ENCODE measurements around the gene RETNLB.
A peak's percentile ranks its signal among the peaks of the same experiment; 100 is the strongest.

RETNLB gene, protein sequence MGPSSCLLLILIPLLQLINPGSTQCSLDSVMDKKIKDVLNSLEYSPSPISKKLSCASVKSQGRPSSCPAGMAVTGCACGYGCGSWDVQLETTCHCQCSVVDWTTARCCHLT

DNA sequence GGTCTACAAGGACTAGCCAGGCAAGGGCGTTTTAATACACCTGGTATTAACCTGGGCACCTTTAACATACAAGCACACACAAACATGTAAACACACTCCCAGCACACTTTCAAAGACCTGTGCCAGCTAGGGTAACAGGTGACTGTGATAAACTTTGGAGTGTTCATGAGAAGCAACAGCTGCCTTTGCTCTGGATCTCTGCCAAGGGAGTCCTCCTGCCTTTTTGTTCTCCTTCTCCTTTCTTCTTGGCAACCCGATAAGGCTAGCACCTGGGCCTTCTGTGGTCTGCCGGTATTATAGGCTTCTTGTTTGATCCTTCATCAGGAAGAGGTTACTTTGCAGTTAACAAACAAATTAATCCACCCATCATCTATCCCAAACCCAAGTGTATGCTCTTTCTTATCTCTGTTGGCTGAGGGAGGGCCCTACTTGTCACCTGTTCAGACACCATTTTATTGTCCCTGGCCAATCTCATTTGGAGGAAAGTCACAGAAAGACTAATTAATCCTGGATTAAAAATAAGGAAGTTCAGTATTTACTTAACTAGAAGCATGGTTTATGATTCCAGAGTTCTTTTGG, at the start of gene RETNLB:
Gene RETNLB (minus strand): TSS at position 7 of the 579 bp plus-strand sequence. CDS start 225 bp downstream, outside the sequence.
- Mint-ChIP-seq H3K4me3 (no peak within 1 kb of the TSS), H3K4me1 (no peaks in the 10 kb centered on the region), H3K9me3 (no peaks in the 10 kb centered on the region), H3K36me3 (no peaks in the 10 kb centered on the region), H3K27ac (peak within 1 kb of the TSS; percentile 0)
- ATAC-seq (no peak), DNase-seq (ENCODE audit: low spot score in 2 of 2) (no peak)

DNA sequence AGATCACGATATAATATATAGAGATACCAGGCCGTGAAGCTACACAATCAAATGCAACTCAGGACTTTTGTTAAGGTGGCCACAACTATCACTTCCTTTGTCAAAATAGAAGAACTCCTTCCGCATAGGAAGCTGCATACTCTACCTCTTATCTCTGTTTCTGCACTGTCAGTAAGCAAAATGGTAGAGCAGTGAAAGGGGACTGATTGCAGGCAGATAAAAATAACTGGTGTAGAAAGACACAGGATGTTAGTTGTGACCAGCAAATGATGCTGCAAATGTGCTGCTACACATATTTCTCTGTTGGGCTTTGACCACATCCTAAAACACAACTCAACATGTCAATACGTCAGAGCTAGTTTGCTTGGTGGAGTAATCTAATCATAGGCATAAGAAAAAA, 49.1 kb upstream of the RETNLB start:
- peak overlapping the region; percentile 62 for H3K27ac Mint-ChIP-seq
- H3K4me1 Mint-ChIP-seq: peaks cover 20% of the 10 kb centered on the region
- peaks cover 10% of the 10 kb centered on the region for H3K9me3 Mint-ChIP-seq
- DNase-seq (ENCODE audit: low spot score in 2 of 2) (no peak), ATAC-seq (peak; percentile 99)
- H3K4me3 Mint-ChIP-seq: peak overlapping the region; percentile 38
- H3K36me3 Mint-ChIP-seq: no peaks in the 10 kb centered on the region

DNA sequence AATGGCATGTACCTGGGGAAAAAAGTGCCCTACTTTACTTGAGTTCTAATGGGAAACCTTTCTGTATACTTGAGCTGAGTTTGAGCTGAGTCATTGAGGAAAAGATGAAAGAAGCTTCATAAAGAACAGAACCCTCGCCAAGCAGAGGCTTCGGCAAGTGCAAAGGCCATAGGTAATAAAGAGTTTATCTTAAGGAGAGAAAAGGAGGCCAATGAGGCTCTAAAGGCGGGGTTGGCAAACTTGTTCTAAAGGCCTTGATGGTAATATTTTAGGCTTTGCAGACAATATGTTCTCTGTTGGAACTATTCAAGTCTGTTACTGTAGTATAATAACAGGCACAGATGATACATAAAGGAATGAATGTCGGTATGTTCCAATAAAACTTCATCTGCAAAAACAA, 47.8 kb upstream of the RETNLB start:
- Mint-ChIP-seq H3K27ac (peak overlapping the region; percentile 62), H3K4me1 (peaks cover 20% of the 10 kb centered on the region), H3K36me3 (no peaks in the 10 kb centered on the region), H3K4me3 (no peak overlapping the region), H3K9me3 (peaks cover 10% of the 10 kb centered on the region)
- DNase-seq (ENCODE audit: low spot score in 2 of 2): no peak
- ATAC-seq: no peak

DNA sequence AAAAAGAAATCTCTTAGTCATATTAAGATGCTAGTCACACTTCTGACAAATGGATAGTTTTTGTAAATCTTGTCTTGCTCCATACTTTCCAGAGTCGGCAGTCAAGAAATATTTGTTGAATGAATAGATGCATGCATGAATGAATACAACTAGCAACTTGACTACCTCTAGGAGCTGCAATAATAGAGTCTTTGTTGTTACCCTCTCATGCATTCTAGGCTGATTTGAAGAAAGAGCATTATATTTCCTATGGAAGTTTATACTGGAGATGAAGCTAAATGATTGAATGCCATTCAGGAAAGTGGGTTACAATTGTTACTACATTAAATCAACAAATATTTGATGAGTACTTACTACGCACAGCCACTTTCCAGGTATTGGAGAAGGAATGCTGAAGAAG, 47.2 kb upstream of the RETNLB start:
- no peak for ATAC-seq
- no peak for DNase-seq (ENCODE audit: low spot score in 2 of 2)
- Mint-ChIP-seq H3K36me3 (no peaks in the 10 kb centered on the region), H3K9me3 (peaks cover 10% of the 10 kb centered on the region), H3K4me1 (peaks cover 20% of the 10 kb centered on the region), H3K27ac (peak overlapping the region; percentile 62), H3K4me3 (no peak overlapping the region)

DNA sequence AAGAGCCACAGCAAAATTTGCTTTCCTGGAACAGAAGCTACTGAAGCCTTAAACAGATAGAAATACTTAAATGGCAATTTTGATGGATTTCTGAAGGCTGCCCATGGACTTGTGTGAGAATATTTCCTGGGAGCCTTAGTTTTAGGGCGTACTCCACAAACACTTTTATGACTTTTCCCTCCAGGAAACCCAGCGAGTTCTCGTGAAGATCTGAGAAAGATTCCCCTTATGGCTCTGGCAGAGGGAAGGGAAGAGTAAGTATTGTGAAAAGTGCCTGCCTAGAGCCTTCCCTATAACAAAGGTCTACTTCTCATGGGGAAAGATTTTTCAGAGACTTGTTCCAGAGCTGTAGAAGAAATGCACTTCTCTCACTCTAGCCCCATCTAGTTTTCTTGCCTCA, 34.3 kb upstream of the RETNLB start:
- no peak for DNase-seq (ENCODE audit: low spot score in 2 of 2)
- ATAC-seq: no peak
- Mint-ChIP-seq H3K4me3 (no peak overlapping the region), H3K9me3 (peaks cover 2% of the 10 kb centered on the region), H3K27ac (no peak overlapping the region), H3K4me1 (no peaks in the 10 kb centered on the region), H3K36me3 (no peaks in the 10 kb centered on the region)

DNA sequence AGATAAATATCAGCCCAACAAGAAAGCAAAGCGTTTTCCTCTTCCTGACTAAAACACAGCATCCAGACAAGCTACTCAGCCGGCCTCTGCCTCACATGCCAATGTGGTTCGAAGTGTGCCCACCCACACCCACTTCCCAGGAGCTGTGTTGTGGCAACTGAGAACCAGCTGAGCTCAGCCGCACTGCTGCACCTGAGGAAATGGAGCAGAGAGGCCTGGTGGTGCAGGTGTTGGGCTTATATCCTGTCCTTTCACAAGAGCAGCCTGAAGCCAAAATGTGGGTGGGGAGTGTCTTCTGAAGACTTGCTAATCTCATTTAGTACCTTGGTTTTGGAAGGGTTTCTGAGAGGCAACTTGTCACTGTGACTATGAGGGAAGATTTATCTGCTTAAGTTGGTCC, 23.0 kb upstream of the RETNLB start:
- ATAC-seq (peak; percentile 65), DNase-seq (ENCODE audit: low spot score in 2 of 2) (no peak)
- no peak overlapping the region for H3K27ac Mint-ChIP-seq
- no peak overlapping the region for H3K4me3 Mint-ChIP-seq
- peaks cover 13% of the 10 kb centered on the region for H3K4me1 Mint-ChIP-seq
- H3K9me3 Mint-ChIP-seq: no peaks in the 10 kb centered on the region
- no peaks in the 10 kb centered on the region for H3K36me3 Mint-ChIP-seq

DNA sequence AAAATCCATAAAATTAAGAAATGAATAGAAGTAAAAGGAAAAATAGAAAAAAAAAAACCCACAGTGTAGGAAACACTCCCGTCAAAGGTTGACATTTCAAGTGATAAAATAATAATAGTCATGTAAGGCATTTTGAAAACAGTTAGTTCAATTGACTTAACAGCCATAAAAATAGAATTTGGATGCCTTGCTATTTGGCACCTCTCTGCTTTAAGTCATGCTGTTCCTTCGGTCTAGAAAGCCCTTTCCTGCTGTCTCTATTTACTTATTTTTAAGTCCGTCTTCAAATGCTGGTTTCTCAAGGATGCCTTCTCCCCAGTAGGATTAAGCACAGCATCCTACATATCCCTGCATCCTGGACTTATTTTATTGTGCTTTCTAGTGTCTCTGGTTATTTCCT, 22.3 kb upstream of the RETNLB start:
- H3K9me3 Mint-ChIP-seq: no peaks in the 10 kb centered on the region
- H3K4me3 Mint-ChIP-seq: no peak overlapping the region
- no peak for DNase-seq (ENCODE audit: low spot score in 2 of 2)
- peaks cover 13% of the 10 kb centered on the region for H3K4me1 Mint-ChIP-seq
- H3K36me3 Mint-ChIP-seq: no peaks in the 10 kb centered on the region
- H3K27ac Mint-ChIP-seq: no peak overlapping the region
- no peak for ATAC-seq

DNA sequence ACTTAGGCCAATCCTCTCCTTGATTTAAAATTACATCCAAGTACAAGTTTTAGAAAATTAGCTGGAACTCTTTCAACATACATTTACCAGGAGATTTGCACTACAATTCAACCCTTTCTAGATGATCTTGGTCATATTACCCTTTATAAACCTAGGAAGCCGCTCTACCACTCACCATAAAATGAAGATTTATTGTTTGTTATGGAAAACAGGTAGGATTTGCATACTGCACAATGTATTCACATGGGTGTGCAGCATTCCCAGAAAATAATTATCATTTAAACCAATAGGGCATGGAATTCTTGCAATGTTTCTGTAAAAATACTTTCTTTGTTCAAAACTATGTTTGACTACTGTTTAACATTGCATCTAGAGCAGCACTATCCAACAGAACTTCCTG, 18.4 kb upstream of the RETNLB start:
- H3K27ac Mint-ChIP-seq: no peak overlapping the region
- no peak for ATAC-seq

DNA sequence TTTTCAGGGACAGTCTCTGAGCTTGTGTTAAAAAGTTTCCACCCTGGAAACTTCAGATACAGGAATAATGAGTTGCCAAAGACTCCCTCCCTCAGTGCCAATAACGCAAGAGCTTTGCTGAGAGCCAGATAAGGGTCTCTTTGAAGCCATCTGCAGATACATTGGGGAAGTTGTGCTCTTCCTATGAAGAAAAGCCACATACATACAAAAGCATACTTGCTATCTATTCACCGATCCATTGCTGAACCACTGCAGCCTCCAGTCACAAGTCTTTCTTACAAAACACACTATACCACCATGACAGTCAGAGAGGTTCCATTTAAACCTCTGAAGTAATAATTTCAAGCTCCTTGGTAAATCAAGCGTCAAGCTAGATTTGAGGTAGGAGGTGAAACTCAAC, 10.0 kb upstream of the RETNLB start:
- Mint-ChIP-seq H3K9me3 (no peaks in the 10 kb centered on the region), H3K4me1 (no peaks in the 10 kb centered on the region), H3K36me3 (no peaks in the 10 kb centered on the region), H3K27ac (no peak overlapping the region), H3K4me3 (no peak overlapping the region)
- no peak for ATAC-seq
- no peak for DNase-seq (ENCODE audit: low spot score in 2 of 2)

More for the DNA sequence above, 18.4 kb upstream of the RETNLB start:
- no peak for DNase-seq (ENCODE audit: low spot score in 2 of 2)
- Mint-ChIP-seq H3K36me3 (no peaks in the 10 kb centered on the region), H3K4me1 (peaks cover 11% of the 10 kb centered on the region), H3K9me3 (no peaks in the 10 kb centered on the region), H3K4me3 (no peak overlapping the region)

DNA sequence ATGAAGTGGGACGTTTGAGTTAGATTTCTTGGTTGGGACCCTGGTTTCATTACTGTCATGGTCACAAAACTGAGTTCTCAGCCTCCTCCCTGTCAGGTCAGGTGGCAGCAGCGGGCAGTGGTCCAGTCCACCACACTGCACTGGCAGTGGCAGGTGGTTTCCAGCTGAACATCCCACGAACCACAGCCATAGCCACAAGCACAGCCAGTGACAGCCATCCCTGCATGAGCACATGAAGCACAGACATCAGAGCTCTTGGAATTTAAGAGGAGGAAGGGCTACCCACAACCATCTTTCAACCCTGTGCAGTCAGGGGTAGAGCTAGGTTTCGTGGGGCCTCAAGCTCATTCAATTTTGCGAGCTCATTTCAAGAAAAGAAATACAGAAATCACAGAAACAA, 1.5 kb downstream of the RETNLB start:
- DNase-seq (ENCODE audit: low spot score in 2 of 2) (no peak), ATAC-seq (no peak)
- Mint-ChIP-seq H3K27ac (no peak overlapping the region), H3K36me3 (no peaks in the 10 kb centered on the region), H3K9me3 (no peaks in the 10 kb centered on the region), H3K4me1 (no peaks in the 10 kb centered on the region), H3K4me3 (no peak overlapping the region)

DNA sequence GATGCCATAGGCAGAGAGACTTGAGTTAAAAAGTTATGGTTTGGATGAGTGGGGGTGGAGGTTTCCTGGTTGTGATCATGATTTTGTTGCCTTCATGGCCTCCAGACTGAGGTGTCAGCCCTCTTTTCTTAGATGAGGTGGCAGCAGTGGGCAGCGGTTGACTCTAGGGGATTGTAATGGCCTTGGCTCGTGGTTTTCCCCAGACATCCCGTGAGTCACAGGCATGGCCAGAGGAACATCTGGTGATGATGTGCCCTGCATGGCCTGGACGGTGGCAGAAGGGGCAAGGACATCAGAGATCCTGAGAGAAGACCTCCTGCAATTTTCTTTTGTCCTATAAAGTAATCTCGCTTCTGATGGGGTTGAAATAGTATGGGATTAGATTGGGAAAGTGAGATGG, 12.4 kb downstream of the RETNLB start:
- no peaks in the 10 kb centered on the region for H3K36me3 Mint-ChIP-seq
- H3K27ac Mint-ChIP-seq: no peak overlapping the region
- DNase-seq (ENCODE audit: low spot score in 2 of 2) (no peak), ATAC-seq (peak; percentile 43)
- no peaks in the 10 kb centered on the region for H3K4me1 Mint-ChIP-seq
- H3K9me3 Mint-ChIP-seq: no peaks in the 10 kb centered on the region
- no peak overlapping the region for H3K4me3 Mint-ChIP-seq

DNA sequence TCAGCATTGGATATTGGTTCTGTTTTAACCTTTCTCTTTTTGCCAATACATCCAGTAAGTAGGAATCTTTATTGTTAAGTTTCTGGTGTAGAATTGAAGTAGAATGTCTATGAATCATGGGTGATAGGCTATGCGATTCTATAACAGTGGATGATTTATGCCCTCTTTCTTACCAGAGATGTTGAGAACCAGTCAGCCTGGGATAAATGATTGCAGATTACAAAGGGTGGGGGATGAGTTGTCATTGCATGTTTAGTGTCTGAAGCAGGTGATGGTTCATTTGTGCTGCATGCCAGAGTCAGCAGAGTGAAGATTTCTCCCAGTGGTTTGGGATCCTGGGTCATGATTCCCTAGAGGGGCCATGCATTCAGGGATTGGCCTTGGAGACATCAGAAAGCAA, 14.3 kb downstream of the RETNLB start:
- ATAC-seq (no peak), DNase-seq (ENCODE audit: low spot score in 2 of 2) (no peak)
- no peaks in the 10 kb centered on the region for H3K36me3 Mint-ChIP-seq
- no peak overlapping the region for H3K27ac Mint-ChIP-seq
- no peaks in the 10 kb centered on the region for H3K9me3 Mint-ChIP-seq
- H3K4me3 Mint-ChIP-seq: no peak overlapping the region
- H3K4me1 Mint-ChIP-seq: no peaks in the 10 kb centered on the region

DNA sequence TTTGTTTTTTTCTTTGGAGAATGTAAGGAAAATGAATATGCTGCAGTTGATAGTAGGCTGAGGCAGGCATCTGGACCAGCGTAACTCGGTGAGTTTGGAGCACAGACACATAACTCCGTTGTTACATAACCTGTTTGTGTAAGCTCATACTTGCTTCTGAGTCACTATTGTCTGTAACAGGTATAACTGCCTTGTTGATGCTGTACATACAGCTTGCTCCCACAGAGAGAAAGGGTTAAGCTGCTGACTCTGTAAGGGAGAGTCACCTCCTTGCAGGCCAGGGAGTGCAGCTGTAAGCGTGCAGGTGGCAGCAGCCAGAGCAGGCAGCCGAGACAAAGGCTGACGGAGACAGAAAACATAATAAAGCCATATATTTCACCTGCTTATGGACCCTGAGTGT, 20.4 kb downstream of the RETNLB start:
- DNase-seq (ENCODE audit: low spot score in 2 of 2) (no peak), ATAC-seq (no peak)
- H3K27ac Mint-ChIP-seq: no peak overlapping the region
- no peaks in the 10 kb centered on the region for H3K9me3 Mint-ChIP-seq
- no peaks in the 10 kb centered on the region for H3K4me1 Mint-ChIP-seq
- H3K36me3 Mint-ChIP-seq: no peaks in the 10 kb centered on the region
- H3K4me3 Mint-ChIP-seq: no peak overlapping the region

DNA sequence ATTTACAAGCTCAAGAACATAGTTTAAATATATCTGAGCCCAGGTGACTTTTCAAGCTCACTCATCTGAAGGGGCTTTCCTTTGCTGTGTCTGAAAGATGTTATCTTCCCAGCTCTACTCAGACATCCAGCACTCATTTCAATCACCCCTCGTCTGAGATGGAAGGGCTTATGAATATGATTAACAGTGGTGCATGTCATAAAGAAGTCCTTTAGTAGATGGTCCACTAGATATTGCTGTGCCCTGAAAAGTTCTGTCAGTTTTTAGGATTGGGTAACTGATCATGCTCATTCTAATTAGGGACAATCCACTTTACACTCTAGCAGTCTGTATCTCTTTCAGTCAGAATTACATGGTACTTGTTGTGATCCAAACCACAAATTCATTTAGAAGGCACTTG, 28.3 kb downstream of the RETNLB start:
- H3K27ac Mint-ChIP-seq: no peak overlapping the region
- ATAC-seq (no peak), DNase-seq (ENCODE audit: low spot score in 2 of 2) (no peak)
- no peak overlapping the region for H3K4me3 Mint-ChIP-seq
- no peaks in the 10 kb centered on the region for H3K4me1 Mint-ChIP-seq
- H3K36me3 Mint-ChIP-seq: no peaks in the 10 kb centered on the region
- H3K9me3 Mint-ChIP-seq: no peaks in the 10 kb centered on the region

DNA sequence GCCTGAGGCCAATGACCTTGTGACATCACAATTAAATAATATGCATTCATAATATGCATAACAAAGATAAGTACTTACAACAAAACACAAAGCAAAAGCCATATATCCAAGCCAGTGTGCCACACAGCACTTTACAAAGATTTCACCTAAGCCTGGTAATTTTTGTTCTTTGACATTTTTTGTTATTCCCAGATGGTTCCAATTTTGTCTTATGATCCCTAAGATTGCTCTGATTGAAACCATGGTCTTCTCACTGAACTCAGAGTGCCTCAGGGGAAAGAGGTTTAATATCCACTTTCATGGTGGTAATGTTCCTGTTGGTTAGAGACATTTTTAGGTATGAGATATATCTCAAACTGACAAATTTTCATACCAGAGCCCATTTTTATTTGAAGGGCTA, 29.1 kb downstream of the RETNLB start:
- Mint-ChIP-seq H3K4me1 (no peaks in the 10 kb centered on the region), H3K4me3 (no peak overlapping the region), H3K9me3 (no peaks in the 10 kb centered on the region), H3K27ac (no peak overlapping the region), H3K36me3 (no peaks in the 10 kb centered on the region)
- ATAC-seq: no peak
- no peak for DNase-seq (ENCODE audit: low spot score in 2 of 2)

DNA sequence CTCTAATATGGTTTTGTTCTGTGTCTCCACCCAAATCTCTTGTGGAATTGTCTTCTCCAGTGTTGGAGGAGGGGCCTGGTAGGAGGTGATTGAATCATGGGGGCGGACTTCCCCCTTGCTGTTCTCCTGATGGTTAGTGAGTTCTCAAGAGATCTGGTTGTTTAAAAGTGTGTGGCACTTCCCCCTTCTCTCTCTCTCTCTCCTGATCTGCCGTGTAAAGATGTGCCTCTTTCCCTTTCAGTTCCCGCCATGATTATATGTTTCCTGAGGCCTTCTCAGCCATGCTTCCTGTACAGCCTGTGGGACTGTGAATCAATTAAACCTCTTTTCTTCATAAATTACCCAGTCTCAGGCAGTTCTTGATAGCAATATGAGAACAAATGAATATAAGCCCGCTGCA, 33.1 kb downstream of the RETNLB start:
- DNase-seq (ENCODE audit: low spot score in 2 of 2) (no peak), ATAC-seq (no peak)
- Mint-ChIP-seq H3K9me3 (no peaks in the 10 kb centered on the region), H3K27ac (no peak overlapping the region), H3K36me3 (no peaks in the 10 kb centered on the region), H3K4me1 (peaks cover 8% of the 10 kb centered on the region), H3K4me3 (no peak overlapping the region)

DNA sequence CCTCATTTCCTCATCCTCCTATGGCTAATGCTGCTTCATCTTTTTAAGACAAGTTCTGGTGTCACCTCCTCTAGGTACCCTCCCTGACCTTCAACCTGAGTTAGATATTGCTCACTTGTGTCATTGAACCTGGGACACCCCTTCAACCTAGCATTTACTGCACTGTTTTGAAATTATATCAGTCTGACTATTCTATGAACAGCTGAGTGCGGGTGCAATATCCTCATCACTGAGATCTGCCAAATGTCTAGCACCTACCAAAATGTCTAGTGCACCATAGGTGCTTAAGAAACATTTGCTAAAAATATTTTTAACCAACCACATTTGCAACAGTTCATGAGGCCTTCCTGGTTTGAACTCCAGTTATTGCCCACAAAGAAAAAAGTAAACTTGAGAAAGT, 34.5 kb downstream of the RETNLB start:
- peaks cover 8% of the 10 kb centered on the region for H3K4me1 Mint-ChIP-seq
- peak; percentile 19 for ATAC-seq
- H3K36me3 Mint-ChIP-seq: no peaks in the 10 kb centered on the region
- H3K9me3 Mint-ChIP-seq: no peaks in the 10 kb centered on the region
- H3K27ac Mint-ChIP-seq: no peak overlapping the region
- H3K4me3 Mint-ChIP-seq: no peak overlapping the region
- no peak for DNase-seq (ENCODE audit: low spot score in 2 of 2)

Data from stimulated activated effector memory CD8-positive, alpha-beta T cell treated with anti-CD3 and anti-CD28 coated beads, Interleukin-12 subunit alpha, Interleukin-12 subunit beta, amount 100 ng/mL, for 72 hours (primary cell).